ENCODE measurements around the gene JPT2. TPM values are rescaled to one million over a fixed set of nuclear protein-coding genes. Genes with fewer than 3 reads are reported as not detected.

The JPT2 gene
- total RNA-seq, 2 donors from 2014 or later = 56.6 to 75.3 TPM

GRCh38 chr16:1740781-1741490 lies 62.9 kb downstream of the JPT2 start:
- H3K4me1 ChIP-seq (replicated peaks) = no peaks in the 10 kb centered on the region
- no peaks in the 10 kb centered on the region for H3K9me3 ChIP-seq
- no peak for DNase-seq (ENCODE audit: low spot score)
- H3K4me3 ChIP-seq = no peak overlapping the region
- TF ChIP-seq POLR2AphosphoS5 (IDR thresholded peaks at IDR 0.05) = no peak
- TF ChIP-seq CTCF (IDR thresholded peaks at IDR 0.05) = no peak
- TF ChIP-seq POLR2A (IDR thresholded peaks at IDR 0.05) = no peak
- intact Hi-C loops (cut with DNase I) = no loop called here
- no peak overlapping the region for H3K27ac ChIP-seq
- H3K36me3 ChIP-seq = no peaks in the 10 kb centered on the region
- H3K27me3 ChIP-seq (replicated peaks; ENCODE audit: insufficient read depth) = no peaks in the 10 kb centered on the region
- WGBS = 90% methylated on average over 30 of the region's 30 CpGs

- DNase-seq (ENCODE audit: low spot score) = no peak
- no peaks in the 10 kb centered on the region for H3K4me1 ChIP-seq (replicated peaks)
- H3K9me3 ChIP-seq = no peaks in the 10 kb centered on the region
- intact Hi-C loops (cut with DNase I) = no loop called here
- H3K27ac ChIP-seq = no peak overlapping the region
- H3K27me3 ChIP-seq (replicated peaks; ENCODE audit: insufficient read depth) = no peaks in the 10 kb centered on the region
- no peak overlapping the region for H3K4me3 ChIP-seq
- TF ChIP-seq POLR2AphosphoS5 (IDR thresholded peaks at IDR 0.05) (no peak), POLR2A (IDR thresholded peaks at IDR 0.05) (no peak), CTCF (IDR thresholded peaks at IDR 0.05) (no peak)
- WGBS = 93% methylated on average over 18 of the region's 19 CpGs
- H3K36me3 ChIP-seq = no peaks in the 10 kb centered on the region
Measured at GRCh38 chr16:1741553-1742165, 63.6 kb downstream of the JPT2 start.

GRCh38 chr16:1743376-1744337 lies 65.6 kb downstream of the JPT2 start:
- H3K9me3 ChIP-seq = no peaks in the 10 kb centered on the region
- H3K27ac ChIP-seq = no peak overlapping the region
- intact Hi-C loops (cut with DNase I) = no loop called here
- H3K27me3 ChIP-seq (replicated peaks; ENCODE audit: insufficient read depth) = no peaks in the 10 kb centered on the region
- no peak overlapping the region for H3K4me3 ChIP-seq
- peaks cover 6 to 7% of the 10 kb centered on the region in 2 donors for H3K36me3 ChIP-seq
- no peaks in the 10 kb centered on the region for H3K4me1 ChIP-seq (replicated peaks)
- TF ChIP-seq CTCF (IDR thresholded peaks at IDR 0.05) (no peak), POLR2AphosphoS5 (IDR thresholded peaks at IDR 0.05) (no peak), POLR2A (IDR thresholded peaks at IDR 0.05) (no peak)
- 87% methylated on average over 29 of the region's 32 CpGs for WGBS
- DNase-seq (ENCODE audit: low spot score) = no peak

DNA sequence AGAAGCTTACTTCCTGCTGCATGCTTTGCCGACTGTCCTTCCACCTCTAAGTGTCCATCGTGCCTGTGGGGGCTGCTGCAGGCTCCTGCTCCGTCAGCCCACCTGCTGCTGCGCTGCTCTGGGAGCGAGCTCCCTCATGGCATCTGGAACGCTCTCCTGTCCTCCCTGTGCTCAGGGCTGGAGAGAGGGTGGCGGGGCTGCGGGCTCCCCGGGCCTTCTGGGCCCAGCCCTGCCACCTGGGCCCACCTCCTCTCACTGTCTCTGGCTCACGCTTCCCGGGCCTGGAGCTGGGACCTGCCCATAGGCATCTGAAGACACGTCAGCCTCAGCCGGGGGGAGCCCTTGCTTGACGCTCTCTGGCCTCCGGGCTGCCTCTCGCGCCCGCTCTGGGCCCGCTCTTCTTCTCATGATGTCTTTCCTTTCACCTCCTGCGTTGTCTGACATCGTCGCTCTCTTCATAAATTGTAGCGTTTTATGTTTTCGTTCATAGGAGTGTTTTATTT lies 66.3 kb downstream of the JPT2 start:
- H3K27ac ChIP-seq = no peak overlapping the region
- WGBS = 88% methylated on average over 24 of the region's 24 CpGs
- H3K36me3 ChIP-seq = peaks cover 6 to 7% of the 10 kb centered on the region in 2 donors
- DNase-seq (ENCODE audit: low spot score) = no peak
- H3K27me3 ChIP-seq (replicated peaks; ENCODE audit: insufficient read depth) = no peaks in the 10 kb centered on the region
- TF ChIP-seq CTCF (IDR thresholded peaks at IDR 0.05) (no peak), POLR2A (IDR thresholded peaks at IDR 0.05) (no peak), POLR2AphosphoS5 (IDR thresholded peaks at IDR 0.05) (no peak)
- no peaks in the 10 kb centered on the region for H3K4me1 ChIP-seq (replicated peaks)
- intact Hi-C loops (cut with DNase I) = no loop called here
- no peaks in the 10 kb centered on the region for H3K9me3 ChIP-seq
- H3K4me3 ChIP-seq = no peak overlapping the region

All from prostate gland (tissue), 2 donors.